GM12878 (cell line): ENCODE data around the gene CAPN15. TPM values are rescaled to one million over a fixed set of nuclear protein-coding genes. Genes with fewer than 3 reads are reported as not detected.

Experiments used
- ATF3 ChIP-seq: IDR thresholded peaks from 2 replicates; pipeline ENCODE4 v1.6.1; 2011; ENCODE audit warnings: low read depth, mild to moderate bottlenecking, low read length, moderate library complexity, borderline replicate concordance; ENCODE audit errors: extremely low read depth
- BHLHE40 ChIP-seq, 2 experiments: fragments of 450-650 bp in 1 of 2; IDR thresholded peaks; 2 replicates each; pipeline ENCODE4 v1.6.1; 2011 to 2017; ENCODE audit warnings: low read depth in 2 of 2, borderline replicate concordance in 1 of 2, improper control_type of control experiment in 1 of 2, low read length in 1 of 2, mild to moderate bottlenecking in 1 of 2
- BMI1 ChIP-seq: fragments of 450-650 bp; IDR thresholded peaks from 2 replicates; pipeline ENCODE4 v1.6.1; 2016; ENCODE audit warnings: mild to moderate bottlenecking, moderate library complexity, borderline replicate concordance
- CREM ChIP-seq: IDR thresholded peaks from 2 replicates; pipeline ENCODE4 v1.6.1; 2014; ENCODE audit warnings: antibody characterized with exemption, low read depth
- DPF2 ChIP-seq: fragments of 450-650 bp; IDR thresholded peaks from 2 replicates; pipeline ENCODE4 v1.6.1; 2017; ENCODE audit warnings: mild to moderate bottlenecking
- EP300 ChIP-seq, 2 experiments: fragments of 150-350 bp in 1 of 2; IDR thresholded peaks; 2 replicates each; pipeline ENCODE4 v1.6.1; 2011 to 2012; ENCODE audit warnings: low read depth in 2 of 2, low read length in 2 of 2, borderline replicate concordance in 1 of 2, improper control_type of control experiment in 1 of 2, inconsistent platforms in 1 of 2; ENCODE audit not compliant: control insufficient read depth in 1 of 2
- GABPA ChIP-seq: IDR thresholded peaks from 2 replicates; pipeline ENCODE4 v1.6.1; 2014; ENCODE audit warnings: antibody characterized with exemption, low read depth, mild to moderate bottlenecking, inconsistent platforms
- HCFC1 ChIP-seq: fragments of 150-350 bp; IDR thresholded peaks from 2 replicates; pipeline ENCODE4 v1.6.1; 2014; ENCODE audit warnings: low read length
- JUND ChIP-seq: IDR thresholded peaks from 2 replicates; pipeline ENCODE4 v1.6.1; 2012; ENCODE audit warnings: low read depth, mild to moderate bottlenecking, low read length, improper control_type of control experiment, moderate library complexity
- MLLT1 ChIP-seq: fragments of 450-650 bp; IDR thresholded peaks from 2 replicates; pipeline ENCODE4 v1.6.1; 2016; ENCODE audit warnings: mild to moderate bottlenecking
- MTA2 ChIP-seq: fragments of 450-650 bp; IDR thresholded peaks from 2 replicates; pipeline ENCODE4 v1.6.1; 2016; ENCODE audit warnings: low read depth, mild to moderate bottlenecking, moderate library complexity
- NR2C2 ChIP-seq: IDR thresholded peaks from 2 replicates; pipeline ENCODE4 v1.6.1; 2011; ENCODE audit warnings: borderline replicate concordance, low read depth; ENCODE audit not compliant: control insufficient read depth, insufficient read length
- PAX5 ChIP-seq: IDR thresholded peaks from 2 replicates; pipeline ENCODE4 v1.6.1; 2011; ENCODE audit warnings: low read depth, low read length, borderline replicate concordance
- POU2F2 ChIP-seq: IDR thresholded peaks from 3 replicates; pipeline ENCODE4 v1.6.1; 2011; ENCODE audit warnings: low read depth, mild to moderate bottlenecking, low read length, borderline replicate concordance
- REST ChIP-seq: IDR thresholded peaks from 2 replicates; pipeline ENCODE4 v1.6.1; 2012; ENCODE audit warnings: mild to moderate bottlenecking, low read depth, low read length
- SREBF1 ChIP-seq: IDR thresholded peaks from 2 replicates; pipeline ENCODE4 v1.6.1; 2012; ENCODE audit warnings: mild to moderate bottlenecking, low read length
- TCF3 ChIP-seq: IDR thresholded peaks from 2 replicates; pipeline ENCODE4 v1.6.1; 2012; ENCODE audit warnings: low read depth, mild to moderate bottlenecking, low read length, borderline replicate concordance; ENCODE audit not compliant: insufficient read depth
- YBX1 ChIP-seq: fragments of 450-650 bp; IDR thresholded peaks from 2 replicates; pipeline ENCODE4 v1.6.1; 2016; ENCODE audit warnings: antibody characterized with exemption
- ZNF24 ChIP-seq: fragments of 450-650 bp; IDR thresholded peaks from 2 replicates; pipeline ENCODE4 v1.6.1; 2017; ENCODE audit warnings: antibody characterized with exemption, mild to moderate bottlenecking
- ZNF592 ChIP-seq: fragments of 450-650 bp; IDR thresholded peaks from 2 replicates; pipeline ENCODE4 v1.6.1; 2017; ENCODE audit warnings: mild to moderate bottlenecking, moderate library complexity
- polyA plus RNA-seq, 11 experiments: library from polyadenylated mRNA; depleted of rRNA in 4 of 11; unstranded in 6 of 11; stranded (reverse) in 5 of 11; fragments of >200 nt; fragmentation: Nextera tagmentation in 4 of 11; fragmentation: Illumina TruSeq in 1 of 11; extraction: Ambion mirVana in 4 of 11; extraction: Trizol in 1 of 11; gene quantifications; 1 replicate in 1 of 11; 2 replicates in 10 of 11; pipeline versions ENCODE4 v1.2.1 to v1.2.3, GENCODE V29; 2011 to 2016; ENCODE audit warnings: inconsistent platforms in 2 of 11, missing spikeins in 2 of 11, low read depth in 1 of 11
- total RNA-seq, 4 experiments: library from RNA; depleted of rRNA in 3 of 4; stranded (reverse); fragments of >200 nt in 3 of 4; fragmentation: Illumina TruSeq in 1 of 4; extraction: Trizol in 1 of 4; gene quantifications; 2 replicates each; pipeline versions ENCODE4 v1.2.1 to v1.2.3, GENCODE V29; 2013 to 2021

The CAPN15 gene
- total and polyA plus RNA-seq, 10 of the 15 experiments (the other 5 are each of a cell fraction or from before 2014, with no cell fraction given) = 0.40 to 78.5 (median 8.3) TPM

- TF ChIP-seq REST = no peak
- peak; percentile 74; the same call in 1 of the 2 replicates for TF ChIP-seq DPF2
- 0 out of 2 replicates have a peak, but pooled peaks have one; percentile 9 for TF ChIP-seq CREM
- TF ChIP-seq GABPA = no peak
- 0 out of 2 replicates have a peak, but pooled peaks have one; percentile 40 for TF ChIP-seq PAX5
- TF ChIP-seq MLLT1 = no peak
- no peak for TF ChIP-seq YBX1
- 0 out of 3 replicates have a peak, but pooled peaks have one; percentile 9 for TF ChIP-seq POU2F2
- peak; percentile 38; the same call in 1 of the 2 replicates for TF ChIP-seq HCFC1
- TF ChIP-seq BMI1 = no peak
- TF ChIP-seq BHLHE40 (IDR thresholded peaks at IDR 0.05; ENCODE audit: borderline replicate concordance in 1 of 2, low read depth in 2 of 2, low read length in 1 of 2) = peak; percentile 83 to 92
- no peak for TF ChIP-seq TCF3
- no peak for TF ChIP-seq ATF3
- 0 out of 2 replicates have a peak, but pooled peaks have one; percentile 5 for TF ChIP-seq ZNF24
- peak; percentile 52; the same call in 1 of the 2 replicates for TF ChIP-seq MTA2
- TF ChIP-seq JUND = peak; percentile 72
- TF ChIP-seq NR2C2 = no peak
- 0 out of 2 replicates have a peak, but pooled peaks have one; percentile 31 for TF ChIP-seq SREBF1
- TF ChIP-seq EP300 (IDR thresholded peaks at IDR 0.05; ENCODE audit: borderline replicate concordance in 1 of 2, control insufficient read depth in 1 of 2, low read depth in 2 of 2, low read length in 2 of 2) = peak; percentile 29 to 37; a peak in 1 of 4 replicates
- no peak for TF ChIP-seq ZNF592
Measured at GRCh38 chr16:525520-526180, 1.9 kb upstream of the CAPN15 start (continued).
